Small intestine (tissue), 7 donors: ENCODE measurements around the gene EGFR. TPM values are rescaled to one million over a fixed set of nuclear protein-coding genes. Genes with fewer than 3 reads are reported as not detected.
A peak's percentile ranks its signal among the peaks of the same experiment; 100 is the strongest.

ENCODE experiments used
- DNase-seq, 2 donors: peaks; one replicate each; pipeline versions ENCODE4 v3.0.0 to v3.0.0-alpha.2; 2013
- FAIRE-seq: peaks from 2 replicates; lab custom pipeline; 2012; peaks lifted over from hg19 to GRCh38; lab: Jason Lieb, UNC
- H3K27ac ChIP-seq, 3 donors: one replicate each; pipeline ENCODE4 v1.5.1; 2013; ENCODE audit warnings: low read length in 2 of 3, mild to moderate bottlenecking in 2 of 3, control low read depth in 1 of 3, inconsistent platforms in 1 of 3, low read depth in 1 of 3, moderate library complexity in 1 of 3
- H3K27me3 ChIP-seq, 3 donors: one replicate each; pipeline ENCODE4 v1.6.1; 2013; ENCODE audit warnings: low read length in 3 of 3, inconsistent platforms in 1 of 3; ENCODE audit not compliant: control insufficient read depth in 3 of 3, insufficient read depth in 3 of 3
- H3K36me3 ChIP-seq, 3 donors: one replicate each; pipeline ENCODE4 v1.6.1; 2013; ENCODE audit warnings: low read length in 3 of 3, inconsistent platforms in 1 of 3, low read depth in 1 of 3, mild to moderate bottlenecking in 1 of 3, moderate library complexity in 1 of 3; ENCODE audit not compliant: control insufficient read depth in 3 of 3, insufficient read depth in 2 of 3
- H3K4me1 ChIP-seq, 3 donors: one replicate each; pipeline ENCODE4 v1.6.1; 2013; ENCODE audit warnings: low read length in 2 of 3, inconsistent platforms in 1 of 3, low read depth in 1 of 3, mild to moderate bottlenecking in 1 of 3, moderate library complexity in 1 of 3; ENCODE audit not compliant: control insufficient read depth in 3 of 3, insufficient read depth in 2 of 3
- H3K4me3 ChIP-seq, 3 donors: one replicate each; pipeline ENCODE4 v1.5.1; 2013; ENCODE audit warnings: low read length in 3 of 3, control low read depth in 1 of 3, inconsistent platforms in 1 of 3, low read depth in 1 of 3, mild to moderate bottlenecking in 1 of 3, moderate library complexity in 1 of 3
- H3K9me3 ChIP-seq, 2 donors: one replicate each; pipeline ENCODE4 v1.6.1; 2013; ENCODE audit warnings: low read depth in 1 of 2, low read length in 1 of 2; ENCODE audit not compliant: control insufficient read depth in 2 of 2, insufficient read depth in 1 of 2
- WGBS, 3 donors: extraction: QIAGEN DNeasy Blood & Tissue Kit; methylation state at CpG; one replicate each; pipeline ENCODE4 v1.1.7; 2013; 5-methylcytosine and 5-hydroxymethylcytosine counted together
- polyA plus RNA-seq, 4 donors: library from polyadenylated mRNA; stranded (reverse) in 3 of 4; unstranded in 1 of 4; fragments of 200-250 nt in 3 of 4; fragments of 120-200 nt in 1 of 4; gene quantifications; one replicate each; pipeline versions ENCODE4 v1.2.1 to v1.2.3, GENCODE V29; 2013
- donor health status: healthy with polysubstance abuse.
- donor health status: control.
- donor health status: control.
- donor health status: Bipolar disorder and iron deficiency.
- donor health status: healthy.

The EGFR gene
- polyA plus RNA-seq, 4 donors = 2.2 to 30.5 (median 6.0) TPM

DNA sequence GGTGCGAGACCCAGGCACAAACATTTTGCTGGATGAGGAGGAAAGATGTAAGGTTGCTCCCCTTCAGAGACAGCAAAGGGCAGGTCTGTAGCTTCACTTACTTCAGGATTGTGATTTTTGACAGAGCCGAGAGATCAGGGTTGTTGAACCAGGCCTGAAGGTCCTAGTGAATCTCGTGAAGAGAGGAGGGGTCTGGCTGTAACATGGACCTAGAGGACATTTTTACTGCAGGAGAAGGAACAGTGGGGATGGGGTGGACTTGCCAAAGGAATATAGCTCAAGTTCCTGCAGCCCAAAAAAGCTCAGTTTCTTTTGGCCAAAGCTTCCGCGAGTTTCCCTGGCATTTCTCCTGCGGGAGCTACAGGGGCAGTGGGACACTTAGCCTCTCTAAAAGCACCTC is 976 bp upstream of the EGFR start:
- H3K27me3 ChIP-seq = peaks cover 0 to 4% (median 0%) of the 10 kb centered on the region in 3 donors
- H3K4me3 ChIP-seq = no peak overlapping the region
- DNase-seq = no peak
- WGBS, 3 donors = 74 to 87% (median 77%) methylated on average over 6 of the region's 6 CpGs
- H3K4me1 ChIP-seq = peaks cover 0 to 6% (median 5%) of the 10 kb centered on the region in 3 donors
- H3K9me3 ChIP-seq = peaks cover 0 to 7% of the 10 kb centered on the region in 2 donors
- no peak overlapping the region for H3K27ac ChIP-seq
- no peak for FAIRE-seq
- H3K36me3 ChIP-seq = peaks cover 0 to 8% (median 0%) of the 10 kb centered on the region in 3 donors

DNA sequence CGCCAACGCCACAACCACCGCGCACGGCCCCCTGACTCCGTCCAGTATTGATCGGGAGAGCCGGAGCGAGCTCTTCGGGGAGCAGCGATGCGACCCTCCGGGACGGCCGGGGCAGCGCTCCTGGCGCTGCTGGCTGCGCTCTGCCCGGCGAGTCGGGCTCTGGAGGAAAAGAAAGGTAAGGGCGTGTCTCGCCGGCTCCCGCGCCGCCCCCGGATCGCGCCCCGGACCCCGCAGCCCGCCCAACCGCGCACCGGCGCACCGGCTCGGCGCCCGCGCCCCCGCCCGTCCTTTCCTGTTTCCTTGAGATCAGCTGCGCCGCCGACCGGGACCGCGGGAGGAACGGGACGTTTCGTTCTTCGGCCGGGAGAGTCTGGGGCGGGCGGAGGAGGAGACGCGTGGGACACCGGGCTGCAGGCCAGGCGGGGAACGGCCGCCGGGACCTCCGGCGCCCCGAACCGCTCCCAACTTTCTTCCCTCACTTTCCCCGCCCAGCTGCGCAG is 424 bp downstream of the EGFR start:
- H3K9me3 ChIP-seq = peaks cover 0 to 4% of the 10 kb centered on the region in 2 donors
- peak overlapping the region; percentile 58 to 90 (median 78) for H3K27ac ChIP-seq
- WGBS, 3 donors = 1 to 2% (median 1%) methylated on average over 51 to 70 of the region's 70 CpGs
- FAIRE-seq (no peak), DNase-seq (peak; percentile 65 to 88)
- H3K4me1 ChIP-seq = peaks cover 0 to 6% (median 5%) of the 10 kb centered on the region in 3 donors
- H3K4me3 ChIP-seq = peak overlapping the region; percentile 63 to 78 (median 67)
- peaks cover 0 to 8% (median 0%) of the 10 kb centered on the region in 3 donors for H3K36me3 ChIP-seq
- peaks cover 0 to 4% (median 0%) of the 10 kb centered on the region in 3 donors for H3K27me3 ChIP-seq

DNA sequence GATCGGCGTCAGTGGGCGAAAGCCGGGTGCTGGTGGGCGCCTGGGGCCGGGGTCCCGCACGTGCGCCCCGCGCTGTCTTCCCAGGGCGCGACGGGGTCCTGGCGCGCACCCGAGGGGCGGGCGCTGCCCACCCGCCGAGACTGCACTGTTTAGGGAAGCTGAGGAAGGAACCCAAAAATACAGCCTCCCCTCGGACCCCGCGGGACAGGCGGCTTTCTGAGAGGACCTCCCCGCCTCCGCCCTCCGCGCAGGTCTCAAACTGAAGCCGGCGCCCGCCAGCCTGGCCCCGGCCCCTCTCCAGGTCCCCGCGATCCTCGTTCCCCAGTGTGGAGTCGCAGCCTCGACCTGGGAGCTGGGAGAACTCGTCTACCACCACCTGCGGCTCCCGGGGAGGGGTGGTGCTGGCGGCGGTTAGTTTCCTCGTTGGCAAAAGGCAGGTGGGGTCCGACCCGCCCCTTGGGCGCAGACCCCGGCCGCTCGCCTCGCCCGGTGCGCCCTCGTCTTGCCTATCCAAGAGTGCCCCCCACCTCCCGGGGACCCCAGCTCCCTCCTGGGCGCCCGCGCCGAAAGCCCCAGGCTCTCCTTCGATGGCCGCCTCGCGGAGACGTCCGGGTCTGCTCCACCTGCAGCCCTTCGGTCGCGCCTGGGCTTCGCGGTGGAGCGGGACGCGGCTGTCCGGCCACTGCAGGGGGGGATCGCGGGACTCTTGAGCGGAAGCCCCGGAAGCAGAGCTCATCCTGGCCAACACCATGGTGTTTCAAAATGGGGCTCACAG is 1.1 kb downstream of the EGFR start:
- WGBS, 3 donors = 1 to 6% (median 3%) methylated on average over 62 to 78 of the region's 78 CpGs
- no peaks in the 10 kb centered on the region for H3K9me3 ChIP-seq
- DNase-seq (peak; percentile 47 to 73), FAIRE-seq (no peak)
- H3K4me3 ChIP-seq = peak overlapping the region; percentile 63 to 78 (median 67)
- H3K27me3 ChIP-seq = peaks cover 0 to 4% (median 0%) of the 10 kb centered on the region in 3 donors
- peaks cover 0 to 8% (median 0%) of the 10 kb centered on the region in 3 donors for H3K36me3 ChIP-seq
- H3K4me1 ChIP-seq = peaks cover 0 to 6% (median 5%) of the 10 kb centered on the region in 3 donors
- peak overlapping the region; percentile 58 to 90 (median 78) for H3K27ac ChIP-seq

DNA sequence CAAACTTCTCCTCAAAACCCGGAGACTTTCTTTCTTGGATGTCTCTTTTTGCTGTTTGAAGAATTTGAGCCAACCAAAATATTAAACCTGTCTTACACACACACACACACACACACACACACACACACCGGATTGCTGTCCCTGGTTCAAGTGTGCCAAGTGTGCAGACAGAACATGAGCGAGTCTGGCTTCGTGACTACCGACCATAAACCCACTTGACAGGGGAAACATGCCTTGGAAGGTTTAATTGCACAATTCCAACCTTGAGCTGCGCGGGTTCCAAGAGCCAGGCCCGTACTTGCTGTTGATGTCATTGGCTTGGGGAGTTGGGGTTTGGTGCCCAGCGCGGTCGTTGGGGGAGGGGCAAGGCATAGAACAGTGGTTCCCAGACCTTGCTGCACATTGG is 1.7 kb downstream of the EGFR start:
- Histone ChIP-seq H3K36me3 (peaks cover 0 to 8% (median 0%) of the 10 kb centered on the region in 3 donors), H3K9me3 (no peaks in the 10 kb centered on the region), H3K4me1 (peaks cover 0 to 6% (median 5%) of the 10 kb centered on the region in 3 donors), H3K27me3 (peaks cover 0 to 2% (median 0%) of the 10 kb centered on the region in 3 donors), H3K4me3 (peak overlapping the region; percentile 63 to 78 (median 67)), H3K27ac (peak overlapping the region in 2 of 3 donors; percentile 78 to 90)
- FAIRE-seq (no peak), DNase-seq (peak; percentile 65)
- 19 to 50% (median 22%) methylated on average over 11 of the region's 11 CpGs for WGBS, 3 donors

DNA sequence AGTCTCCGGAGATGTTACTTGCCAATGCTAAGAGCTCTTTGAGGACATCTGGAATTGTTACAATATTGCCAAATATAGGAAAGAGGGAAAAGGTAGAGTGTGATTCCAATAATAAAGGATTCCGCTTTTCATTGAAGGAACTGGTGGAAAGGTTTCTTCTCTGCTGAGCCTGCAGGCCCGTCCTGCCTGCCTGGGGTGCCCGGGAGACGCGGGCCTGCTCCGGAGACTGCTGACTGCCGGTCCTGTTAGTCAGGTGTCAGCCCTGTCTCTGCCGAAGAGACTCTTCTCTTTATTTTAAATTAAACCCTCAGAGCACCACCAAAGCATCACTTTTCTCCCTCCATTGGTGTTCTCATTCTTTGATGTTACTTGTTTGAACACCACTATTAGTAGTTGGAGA is 2.2 kb downstream of the EGFR start:
- Histone ChIP-seq H3K9me3 (no peaks in the 10 kb centered on the region), H3K4me3 (no peak overlapping the region), H3K36me3 (peaks cover 0 to 8% (median 0%) of the 10 kb centered on the region in 3 donors), H3K27ac (peak overlapping the region in 1 of 3 donors; percentile 90), H3K27me3 (no peaks in the 10 kb centered on the region), H3K4me1 (peaks cover 0 to 6% (median 5%) of the 10 kb centered on the region in 3 donors)
- no peak for FAIRE-seq
- 89 to 94% (median 91%) methylated on average over 9 of the region's 9 CpGs for WGBS, 3 donors
- no peak for DNase-seq

DNA sequence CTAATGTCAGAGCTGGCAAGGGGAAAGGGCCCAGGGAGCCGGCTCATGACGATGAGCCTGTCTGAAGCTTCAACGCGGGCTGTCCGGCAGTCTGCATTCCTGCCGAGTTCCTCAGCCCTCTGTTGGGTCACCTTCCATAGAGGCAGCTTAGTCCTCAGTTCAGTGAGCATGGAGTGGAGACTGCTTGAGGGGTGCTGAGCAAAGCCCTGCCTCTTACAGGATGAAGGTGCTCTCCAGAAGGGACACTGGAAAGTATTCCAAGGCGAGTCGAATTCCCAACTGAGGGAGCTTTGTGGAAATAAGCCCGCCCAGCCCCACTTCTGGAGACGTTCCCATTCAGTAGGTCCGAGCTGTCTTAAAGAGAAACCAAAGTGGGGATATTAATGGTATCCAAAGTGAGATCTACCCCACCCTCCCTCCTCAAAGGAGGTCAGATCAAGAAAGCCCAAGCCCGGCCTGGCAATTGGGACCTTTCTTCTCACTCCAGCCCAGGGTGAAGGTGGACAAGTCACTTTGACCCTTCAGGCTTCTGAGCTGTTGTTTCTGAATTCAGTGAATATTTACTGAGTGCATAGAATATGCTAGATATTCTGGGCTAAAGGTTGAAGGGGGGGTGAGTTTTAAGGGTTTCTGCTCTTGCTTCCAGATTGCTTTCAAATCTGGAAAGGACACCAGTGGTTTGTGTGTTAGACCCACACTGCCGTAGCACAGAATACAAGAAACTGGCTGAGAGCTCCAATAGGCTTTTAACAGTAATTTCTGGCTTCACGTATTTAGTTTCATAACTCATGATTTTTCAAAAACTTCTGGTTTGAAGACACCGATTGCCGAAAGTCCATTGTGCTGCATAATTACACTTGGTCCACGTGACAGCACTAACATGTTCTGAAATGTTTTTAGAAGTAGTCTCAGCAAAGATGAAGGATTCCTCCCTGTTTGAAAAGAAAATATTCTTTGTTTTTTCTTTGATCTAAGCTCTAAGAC is 3.5 kb downstream of the EGFR start:
- H3K27me3 ChIP-seq = no peaks in the 10 kb centered on the region
- H3K36me3 ChIP-seq = peaks cover 0 to 13% (median 0%) of the 10 kb centered on the region in 3 donors
- DNase-seq (no peak), FAIRE-seq (no peak)
- WGBS, 3 donors = 65 to 88% (median 86%) methylated on average over 17 of the region's 17 CpGs
- no peaks in the 10 kb centered on the region for H3K9me3 ChIP-seq
- peaks cover 0 to 6% (median 5%) of the 10 kb centered on the region in 3 donors for H3K4me1 ChIP-seq
- H3K27ac ChIP-seq = peak overlapping the region in 1 of 3 donors; percentile 45
- no peak overlapping the region for H3K4me3 ChIP-seq

DNA sequence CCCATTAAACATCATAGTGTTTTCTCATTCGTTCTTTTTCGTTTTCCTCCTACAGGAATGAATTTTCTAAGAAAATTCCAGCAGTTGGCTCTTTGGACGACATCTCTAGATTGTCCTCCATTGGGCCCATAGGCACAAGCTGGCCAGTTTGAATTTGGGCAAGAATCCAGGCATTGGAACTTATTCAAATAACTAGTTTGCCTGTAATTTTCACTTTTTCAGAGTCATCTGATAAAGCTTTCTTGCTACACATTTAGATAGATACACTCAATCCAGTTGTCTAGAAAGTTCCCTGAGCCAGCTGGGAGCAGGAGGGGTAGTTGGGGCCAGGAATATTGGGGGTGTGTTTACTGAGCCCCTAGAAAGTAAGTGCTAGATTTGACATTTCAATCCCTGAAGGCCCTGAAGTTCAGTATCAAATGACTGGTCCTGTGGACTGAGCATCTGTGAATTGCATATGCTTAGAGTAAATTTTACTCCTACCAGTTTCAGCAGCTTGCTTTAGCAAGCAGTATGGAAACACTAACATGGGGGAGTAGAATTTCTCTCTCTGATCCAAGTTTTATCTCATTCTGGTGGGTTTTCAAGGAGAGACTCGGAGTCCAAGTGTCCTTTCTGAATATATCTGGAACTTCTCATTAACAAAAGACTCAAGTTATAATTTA is 5.2 kb downstream of the EGFR start:
- Histone ChIP-seq H3K36me3 (peaks cover 0 to 13% (median 0%) of the 10 kb centered on the region in 3 donors), H3K4me1 (peaks cover 0 to 5% (median 0%) of the 10 kb centered on the region in 3 donors), H3K27ac (no peak overlapping the region), H3K9me3 (no peaks in the 10 kb centered on the region), H3K27me3 (no peaks in the 10 kb centered on the region), H3K4me3 (no peak overlapping the region)
- WGBS, 3 donors = 79 to 89% (median 85%) methylated on average over 4 of the region's 4 CpGs
- DNase-seq (no peak), FAIRE-seq (no peak)
